Measurements from ENCODE around the gene PUSL1. TPM values are rescaled to one million over a fixed set of nuclear protein-coding genes. Genes with fewer than 3 reads are reported as not detected.
A peak's percentile ranks its signal among the peaks of the same experiment; 100 is the strongest.

Gene PUSL1
- polyA plus RNA-seq (ENCODE audit: low read depth in 6 of 6): 10 to 100 TPM in 5 of 6 donors, 1 to 10 TPM in 1; 7.2 to 17.2 (median 11.9) TPM

- ATAC-seq (ENCODE audit: low read depth in 2 of 2) (peak; percentile 66 to 71), DNase-seq (peak; percentile 89)
- peak within 1 kb of the TSS; percentile 81 to 96 (median 91) for H3K27ac Mint-ChIP-seq
- H3K36me3 Mint-ChIP-seq: no peaks in the 10 kb centered on the region
- no peaks in the 10 kb centered on the region for H3K9me3 Mint-ChIP-seq
- peak within 1 kb of the TSS; percentile 79 to 95 (median 88) for H3K4me3 Mint-ChIP-seq
- H3K4me1 Mint-ChIP-seq: peaks cover 19 to 30% (median 20%) of the 10 kb centered on the region in 3 donors
- no peaks in the 10 kb centered on the region for H3K27me3 Mint-ChIP-seq
These were observed at the start of gene PUSL1, which contains the start of gene ACAP3 for GRCh38 chr1:1307923-1308755. Gene PUSL1 (plus strand): TSS chr1:1308597. CDS start chr1:1308644, 47 bp downstream. Gene ACAP3 (minus strand): TSS chr1:1307930. CDS start chr1:1307815, 115 bp downstream.

- no peaks in the 10 kb centered on the region for H3K27me3 Mint-ChIP-seq
- ATAC-seq (ENCODE audit: low read depth in 2 of 2): no peak
- DNase-seq: no peak
- no peak overlapping the region for H3K4me3 Mint-ChIP-seq
- peaks cover 5 to 8% of the 10 kb centered on the region in 2 donors for H3K36me3 Mint-ChIP-seq
- peak overlapping the region in 2 of 6 donors; percentile 28 to 31 for H3K27ac Mint-ChIP-seq
- peaks cover 0 to 3% (median 0%) of the 10 kb centered on the region in 7 donors for H3K9me3 Mint-ChIP-seq
- H3K4me1 Mint-ChIP-seq: peaks cover 19 to 29% (median 29%) of the 10 kb centered on the region in 3 donors
These were observed 49.3 kb upstream of the PUSL1 start for GRCh38 chr1:1259119-1259488.

GRCh38 chr1:1259540-1259939 is 48.9 kb upstream of the PUSL1 start:
- Mint-ChIP-seq H3K4me1 (peaks cover 19 to 29% (median 29%) of the 10 kb centered on the region in 3 donors), H3K27me3 (no peaks in the 10 kb centered on the region), H3K36me3 (peaks cover 5 to 8% of the 10 kb centered on the region in 2 donors), H3K9me3 (peaks cover 0 to 3% (median 0%) of the 10 kb centered on the region in 7 donors), H3K27ac (peak overlapping the region in 3 of 6 donors; percentile 31 to 80 (median 71)), H3K4me3 (no peak overlapping the region)
- ATAC-seq (ENCODE audit: low read depth in 2 of 2) (no peak), DNase-seq (no peak)

GRCh38 chr1:1259951-1260600 is 48.3 kb upstream of the PUSL1 start:
- ATAC-seq (ENCODE audit: low read depth in 2 of 2) (peak; percentile 60 to 65), DNase-seq (no peak)
- H3K27ac Mint-ChIP-seq: peak overlapping the region; percentile 12 to 94 (median 74)
- peak overlapping the region in 4 of 8 donors; percentile 27 to 76 (median 42) for H3K4me3 Mint-ChIP-seq
- H3K4me1 Mint-ChIP-seq: peaks cover 22 to 32% (median 29%) of the 10 kb centered on the region in 3 donors
- peaks cover 5 to 8% of the 10 kb centered on the region in 2 donors for H3K36me3 Mint-ChIP-seq
- peaks cover 0 to 3% (median 0%) of the 10 kb centered on the region in 7 donors for H3K9me3 Mint-ChIP-seq
- no peaks in the 10 kb centered on the region for H3K27me3 Mint-ChIP-seq

GRCh38 chr1:1260843-1261560 is 47.4 kb upstream of the PUSL1 start:
- Mint-ChIP-seq H3K27ac (peak overlapping the region in 4 of 6 donors; percentile 71 to 90 (median 82)), H3K36me3 (peaks cover 5 to 8% of the 10 kb centered on the region in 2 donors), H3K9me3 (peaks cover 0 to 3% (median 0%) of the 10 kb centered on the region in 7 donors), H3K4me1 (peaks cover 26 to 37% (median 32%) of the 10 kb centered on the region in 3 donors), H3K4me3 (peak overlapping the region in 5 of 8 donors; percentile 27 to 52 (median 35)), H3K27me3 (no peaks in the 10 kb centered on the region)
- DNase-seq (no peak), ATAC-seq (ENCODE audit: low read depth in 2 of 2) (no peak)

- no peak for ATAC-seq (ENCODE audit: low read depth in 2 of 2)
These were observed 46.3 kb upstream of the PUSL1 start for GRCh38 chr1:1262071-1262470.

GRCh38 chr1:1262758-1263157 is 45.6 kb upstream of the PUSL1 start:
- H3K27me3 Mint-ChIP-seq: no peaks in the 10 kb centered on the region

More at GRCh38 chr1:1262071-1262470, 46.3 kb upstream of the PUSL1 start:
- no peaks in the 10 kb centered on the region for H3K27me3 Mint-ChIP-seq
- H3K4me3 Mint-ChIP-seq: no peak overlapping the region
- peaks cover 0 to 3% (median 0%) of the 10 kb centered on the region in 7 donors for H3K9me3 Mint-ChIP-seq
- H3K4me1 Mint-ChIP-seq: peaks cover 28 to 39% (median 32%) of the 10 kb centered on the region in 3 donors
- H3K27ac Mint-ChIP-seq: no peak overlapping the region
- DNase-seq: no peak
- H3K36me3 Mint-ChIP-seq: peaks cover 5 to 8% of the 10 kb centered on the region in 2 donors

GRCh38 chr1:1264026-1264425 is 44.4 kb upstream of the PUSL1 start:
- no peak overlapping the region for H3K4me3 Mint-ChIP-seq
- no peaks in the 10 kb centered on the region for H3K27me3 Mint-ChIP-seq
- no peak for DNase-seq
- H3K9me3 Mint-ChIP-seq: peaks cover 0 to 1% (median 0%) of the 10 kb centered on the region in 7 donors
- ATAC-seq (ENCODE audit: low read depth in 2 of 2): no peak
- peaks cover 5 to 8% of the 10 kb centered on the region in 2 donors for H3K36me3 Mint-ChIP-seq
- no peak overlapping the region for H3K27ac Mint-ChIP-seq
- peaks cover 27 to 44% (median 32%) of the 10 kb centered on the region in 3 donors for H3K4me1 Mint-ChIP-seq

More at GRCh38 chr1:1262758-1263157, 45.6 kb upstream of the PUSL1 start:
- ATAC-seq (ENCODE audit: low read depth in 2 of 2) (no peak), DNase-seq (no peak)
- Mint-ChIP-seq H3K4me3 (no peak overlapping the region), H3K4me1 (peaks cover 28 to 36% (median 30%) of the 10 kb centered on the region in 3 donors), H3K9me3 (peaks cover 0 to 1% (median 0%) of the 10 kb centered on the region in 7 donors), H3K27ac (peak overlapping the region in 3 of 6 donors; percentile 12 to 58 (median 27)), H3K36me3 (peaks cover 5 to 8% of the 10 kb centered on the region in 2 donors)

- H3K36me3 Mint-ChIP-seq: peaks cover 3 to 5% of the 10 kb centered on the region in 2 donors
- H3K27me3 Mint-ChIP-seq: no peaks in the 10 kb centered on the region
- H3K9me3 Mint-ChIP-seq: peaks cover 0 to 1% (median 0%) of the 10 kb centered on the region in 7 donors
- peak in 1 of 2 donors; percentile 27 for ATAC-seq (ENCODE audit: low read depth in 2 of 2)
- H3K27ac Mint-ChIP-seq: peak overlapping the region in 1 of 6 donors; percentile 47
- H3K4me3 Mint-ChIP-seq: no peak overlapping the region
- H3K4me1 Mint-ChIP-seq: peaks cover 23 to 42% (median 34%) of the 10 kb centered on the region in 3 donors
- DNase-seq: no peak
These were observed 43.5 kb upstream of the PUSL1 start for GRCh38 chr1:1264868-1265272.

- ATAC-seq (ENCODE audit: low read depth in 2 of 2): no peak
- H3K4me1 Mint-ChIP-seq: peaks cover 33 to 51% (median 48%) of the 10 kb centered on the region in 3 donors
- H3K4me3 Mint-ChIP-seq: peak overlapping the region in 1 of 8 donors; percentile 21
- no peaks in the 10 kb centered on the region for H3K36me3 Mint-ChIP-seq
- no peaks in the 10 kb centered on the region for H3K9me3 Mint-ChIP-seq
- peak overlapping the region in 1 of 6 donors; percentile 41 for H3K27ac Mint-ChIP-seq
- no peak for DNase-seq
- no peaks in the 10 kb centered on the region for H3K27me3 Mint-ChIP-seq
These were observed 40.7 kb upstream of the PUSL1 start for GRCh38 chr1:1267488-1268283.

- Mint-ChIP-seq H3K27ac (no peak overlapping the region), H3K4me1 (peaks cover 36 to 53% (median 51%) of the 10 kb centered on the region in 3 donors), H3K9me3 (no peaks in the 10 kb centered on the region), H3K4me3 (peak overlapping the region in 1 of 8 donors; percentile 25), H3K27me3 (no peaks in the 10 kb centered on the region), H3K36me3 (no peaks in the 10 kb centered on the region)
- DNase-seq (no peak), ATAC-seq (ENCODE audit: low read depth in 2 of 2) (no peak)
These were observed 40.1 kb upstream of the PUSL1 start for GRCh38 chr1:1268284-1268682.

GRCh38 chr1:1270813-1271212 is 37.6 kb upstream of the PUSL1 start:
- Mint-ChIP-seq H3K4me3 (peak overlapping the region in 7 of 8 donors; percentile 38 to 87 (median 75)), H3K36me3 (no peaks in the 10 kb centered on the region), H3K27ac (peak overlapping the region in 5 of 6 donors; percentile 12 to 91 (median 81)), H3K4me1 (peaks cover 36 to 49% (median 48%) of the 10 kb centered on the region in 3 donors), H3K9me3 (no peaks in the 10 kb centered on the region), H3K27me3 (no peaks in the 10 kb centered on the region)
- no peak for DNase-seq
- ATAC-seq (ENCODE audit: low read depth in 2 of 2): no peak
